HG02970 (cell line): ENCODE results near the gene PSMA7.

Experiments
- ATAC-seq: cut with Tn5 transposase; IDR thresholded peaks from one replicate; pipeline ENCODE4 v1.9.1; 2021; ENCODE audit warnings: mild to moderate bottlenecking, moderate library complexity, moderate number of reproducible peaks; ENCODE audit not compliant: unreplicated experiment, low FRiP score

PSMA7 gene

DNA sequence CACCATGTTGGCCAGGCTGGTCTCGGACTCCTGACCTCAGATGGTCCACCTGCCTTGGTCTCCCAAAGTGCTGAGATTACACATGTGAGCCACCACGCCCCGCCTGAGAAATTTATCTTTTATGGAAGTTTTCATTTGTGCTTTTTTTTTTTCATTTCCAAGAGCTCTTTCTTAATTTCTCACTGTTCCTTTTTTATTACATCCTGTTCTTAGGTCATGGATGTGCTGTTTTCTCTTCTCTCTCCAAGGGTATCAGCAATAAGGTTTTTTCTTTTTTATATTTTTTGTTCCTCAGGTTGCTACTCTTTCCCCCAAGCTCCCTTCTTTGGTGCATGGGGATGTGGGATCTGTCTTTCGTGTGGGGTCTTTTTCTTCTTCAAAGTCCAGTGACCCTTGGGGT lies 42.1 kb downstream of the PSMA7 start:
- no peak for ATAC-seq

DNA sequence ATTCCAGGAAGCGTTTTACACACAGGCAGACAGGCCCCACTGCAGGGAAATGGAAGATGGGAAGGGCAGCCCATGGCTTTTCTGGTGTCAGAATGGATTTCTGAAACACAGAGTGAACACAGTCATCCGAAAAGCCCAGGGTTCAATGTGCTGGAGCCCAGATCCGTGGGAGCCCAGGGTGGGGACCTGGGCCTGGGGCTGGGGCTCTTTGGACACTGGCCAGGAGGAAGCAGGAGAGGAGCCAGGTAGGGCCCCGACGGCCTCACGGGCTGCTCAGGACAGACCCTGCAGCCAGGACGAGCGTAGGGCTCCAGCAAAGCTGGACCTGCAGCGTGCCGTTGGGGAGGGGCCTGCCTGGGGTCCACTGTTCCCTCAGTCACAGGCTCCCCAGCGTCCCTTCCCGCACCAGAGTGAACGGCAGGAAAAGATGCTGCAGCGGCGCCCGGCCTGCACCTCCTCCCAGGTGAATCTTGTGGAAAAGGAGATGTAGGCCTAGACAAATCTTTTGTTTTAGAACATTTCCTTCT lies 45.2 kb downstream of the PSMA7 start:
- no peak for ATAC-seq

DNA sequence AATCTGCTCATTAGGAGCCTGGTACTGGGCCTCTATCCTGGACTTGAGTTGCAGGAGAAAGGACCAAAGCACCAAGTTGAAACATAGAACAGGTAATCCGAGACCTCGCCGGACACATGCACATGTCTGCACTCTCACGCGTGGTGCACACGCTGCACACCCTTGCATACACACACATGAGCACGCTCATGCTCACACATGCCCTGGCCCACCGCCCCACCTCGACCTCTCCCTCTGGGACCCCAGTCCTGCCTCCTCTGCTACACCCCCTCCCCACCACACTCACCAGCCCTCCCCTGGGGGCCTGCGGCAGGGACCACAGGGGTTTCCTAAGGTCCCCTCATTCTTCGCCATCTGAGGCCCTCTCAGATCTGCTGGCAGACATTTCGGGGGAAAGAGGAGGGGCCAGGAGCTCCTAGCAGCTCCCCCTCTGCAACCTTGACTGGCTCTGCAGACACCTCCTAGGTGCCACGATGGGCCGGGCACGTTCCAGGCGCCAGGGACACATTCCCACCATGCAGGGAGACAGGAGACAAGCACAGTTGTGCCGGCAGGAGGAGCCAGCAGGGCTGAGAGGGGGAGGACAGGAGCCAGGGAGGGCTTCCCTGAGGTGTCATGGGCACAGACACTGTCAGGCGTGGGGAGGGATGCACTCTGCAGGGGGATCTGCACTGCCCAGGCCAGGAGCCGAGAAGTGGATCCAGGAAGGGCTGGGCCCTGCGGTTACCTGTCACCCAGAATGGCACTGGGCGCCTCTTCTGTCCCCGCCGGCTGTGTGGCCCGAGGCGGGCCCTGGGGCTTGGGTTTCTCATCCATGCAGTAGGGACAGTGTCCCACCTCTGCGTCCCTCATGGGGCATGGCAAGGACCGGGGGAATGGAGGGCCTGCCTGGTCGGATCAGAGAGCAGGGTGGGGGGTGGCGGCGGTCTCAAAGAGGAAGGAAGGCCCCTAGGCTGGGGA lies 46.5 kb downstream of the PSMA7 start:
- ATAC-seq = no peak

DNA sequence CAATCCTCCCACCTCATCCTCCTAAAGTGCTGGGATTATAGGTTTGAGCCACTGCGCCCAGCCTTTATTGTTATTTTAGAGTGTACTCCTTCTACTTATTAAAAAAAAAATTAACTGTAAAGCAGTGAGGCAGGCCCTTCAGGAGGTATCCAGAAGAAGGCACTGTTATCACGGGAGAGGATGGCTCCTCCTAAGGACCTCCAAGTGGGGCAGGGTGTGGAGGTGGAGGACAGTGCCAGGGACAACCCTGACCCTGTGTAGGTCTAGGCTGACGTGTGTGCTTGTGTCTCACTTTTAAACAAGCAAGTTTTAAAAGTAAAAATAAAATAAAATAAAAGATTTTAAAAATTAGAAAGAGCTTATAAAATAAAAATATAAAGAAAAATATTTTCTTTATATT lies 53.8 kb downstream of the PSMA7 start:
- no peak for ATAC-seq

DNA sequence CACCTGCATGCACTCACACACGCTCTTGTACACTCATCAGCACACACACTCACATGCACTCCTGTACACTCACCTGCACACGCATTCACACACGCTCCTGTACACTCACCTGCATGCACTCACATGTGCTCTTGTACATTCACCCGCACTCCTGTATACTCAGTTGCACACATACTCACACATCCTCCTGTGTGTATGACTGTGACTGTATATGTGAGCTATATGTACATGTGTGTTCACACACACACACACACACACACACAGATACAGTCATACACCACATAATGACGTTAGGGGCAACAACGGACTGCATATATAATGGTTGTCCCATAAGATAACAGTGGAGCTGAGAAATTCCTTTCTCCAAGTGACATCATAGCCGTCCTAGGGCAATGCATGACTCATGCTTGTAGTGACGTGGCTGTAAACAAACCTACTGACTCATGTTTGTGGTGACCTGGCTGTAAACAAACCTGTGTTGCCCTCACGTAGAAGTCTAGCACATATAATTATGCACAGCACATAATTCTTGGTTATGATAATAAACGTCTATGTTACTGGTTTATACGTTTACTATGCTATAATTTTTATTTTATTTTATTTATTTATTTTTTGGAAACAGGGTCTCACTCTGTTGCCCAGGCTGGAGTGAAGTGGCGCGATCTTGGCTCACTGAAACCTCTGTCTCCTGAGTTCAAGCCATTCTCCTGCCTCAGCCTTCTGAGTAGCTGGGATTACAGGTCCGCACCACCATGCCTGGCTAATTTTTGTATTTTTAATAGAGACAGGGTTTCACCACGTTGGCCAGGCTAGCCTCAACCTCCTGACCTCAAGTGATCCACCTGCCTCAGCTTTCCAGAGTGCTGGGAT lies 54.7 kb downstream of the PSMA7 start:
- ATAC-seq = no peak

DNA sequence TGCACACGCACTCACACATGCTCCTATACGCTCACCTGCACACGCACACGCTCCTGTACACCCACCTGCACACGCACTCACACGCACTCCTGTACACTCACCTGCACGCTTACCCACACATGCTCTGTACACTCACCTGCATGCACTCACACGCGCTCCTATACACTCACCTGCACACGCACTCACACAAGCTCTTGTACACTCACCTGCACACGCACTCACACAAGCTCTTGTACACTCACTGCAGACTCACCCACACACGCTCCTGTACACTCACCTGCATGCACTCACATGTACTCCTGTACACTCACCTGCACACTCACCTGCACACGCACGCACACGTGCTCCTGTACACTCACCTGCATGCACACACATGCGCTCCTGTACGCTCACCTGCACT lies 55.6 kb downstream of the PSMA7 start:
- no peak for ATAC-seq

DNA sequence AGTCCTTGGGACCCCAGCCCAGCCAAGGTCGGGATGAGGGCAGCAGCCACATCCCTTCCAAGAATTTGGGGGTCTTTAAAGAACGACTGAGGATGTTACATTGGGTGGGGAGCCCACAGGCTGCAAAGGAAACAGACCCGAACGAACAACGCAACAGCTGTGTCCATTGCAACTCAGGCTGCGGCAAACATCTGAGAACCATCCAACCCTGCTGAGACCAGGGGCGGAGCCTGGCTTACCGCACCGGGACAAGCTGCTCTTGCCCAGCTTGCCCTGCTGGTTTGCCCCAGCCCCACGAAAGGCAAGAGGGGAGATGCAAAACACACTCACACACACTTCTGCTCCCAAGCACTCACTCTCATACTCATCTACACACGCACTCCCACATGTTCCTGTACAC lies 56.0 kb downstream of the PSMA7 start:
- ATAC-seq = no peak
